ENCODE data around the gene PER2.

DNA sequence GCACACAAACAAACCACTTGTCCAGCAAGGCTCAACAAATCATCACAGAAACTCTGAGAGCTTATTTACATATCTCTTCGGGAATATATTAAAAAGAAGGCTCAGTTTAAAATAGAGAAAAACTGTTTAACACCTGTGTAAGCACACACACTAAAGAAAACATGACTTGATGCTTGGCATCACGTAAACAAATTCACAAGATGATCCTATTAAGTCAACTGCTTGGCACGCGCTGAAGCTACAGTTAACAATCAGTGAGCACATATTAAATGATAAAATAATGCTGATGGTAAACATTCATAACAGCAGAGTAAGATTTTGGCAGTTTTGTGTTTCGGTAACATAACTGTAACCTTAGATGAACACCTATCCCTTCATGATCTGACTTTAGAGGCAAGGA lies 44.3 kb downstream of the PER2 start:
- no peak for TF ChIP-seq ARNT (IDR thresholded peaks at IDR 0.05)
- TF ChIP-seq NFRKB (IDR thresholded peaks at IDR 0.05): no peak
- TF ChIP-seq SUZ12 (IDR thresholded peaks at IDR 0.05): no peak
- no peak for TF ChIP-seq TARDBP (IDR thresholded peaks at IDR 0.05)
- no peak for TF ChIP-seq FOXA1 (IDR thresholded peaks at IDR 0.05)
- TF ChIP-seq FOXK2 (IDR thresholded peaks at IDR 0.05): no peak
- no peak for TF ChIP-seq ZNF384 (IDR thresholded peaks at IDR 0.05)
- no peak for TF ChIP-seq FOXM1 (IDR thresholded peaks at IDR 0.05; ENCODE audit: borderline replicate concordance)
- no peak for TF ChIP-seq HDGF (IDR thresholded peaks at IDR 0.05; ENCODE audit: borderline replicate concordance)
- TF ChIP-seq ELF4 (IDR thresholded peaks at IDR 0.05): no peak
- no peak for TF ChIP-seq SP1 (IDR thresholded peaks at IDR 0.05)

Data from HEK293T (cell line).